HEK293 (cell line): ENCODE measurements around the gene SPEM2.
A peak's percentile ranks its signal among the peaks of the same experiment; 100 is the strongest.

ENCODE experiments used
- HOXA7 ChIP-seq: sonication (generic); formaldehyde crosslinking; IDR thresholded peaks from 2 replicates; pipeline ENCODE4 v1.8.1; 2022; ENCODE audit warnings: missing genetic modification reagents, borderline replicate concordance
- INSM2 ChIP-seq: fragments of 450-650 bp; formaldehyde crosslinking; IDR thresholded peaks from 2 replicates; pipeline ENCODE4 v1.5.1; 2016; ENCODE audit warnings: missing biosample characterization, missing genetic modification characterization
- MYNN ChIP-seq: fragments of 450-650 bp; formaldehyde crosslinking; IDR thresholded peaks from 2 replicates; pipeline ENCODE4 v1.5.1; 2016; ENCODE audit warnings: missing biosample characterization, missing genetic modification characterization, borderline replicate concordance
- TRIM28 ChIP-seq: IDR thresholded peaks from 2 replicates; pipeline ENCODE4 v1.6.1; 2011; ENCODE audit warnings: low read length, control low read depth, borderline replicate concordance
- ZFP37 ChIP-seq: fragments of 450-650 bp; formaldehyde crosslinking; IDR thresholded peaks from 2 replicates; pipeline ENCODE4 v1.5.1; 2016; ENCODE audit warnings: missing biosample characterization, missing genetic modification characterization
- ZFP41 ChIP-seq: fragments of 450-650 bp; formaldehyde crosslinking; IDR thresholded peaks from 2 replicates; pipeline ENCODE4 v1.5.1; 2016; ENCODE audit warnings: missing biosample characterization, missing genetic modification characterization, borderline replicate concordance
- ZNF146 ChIP-seq: fragments of 450-650 bp; formaldehyde crosslinking; IDR thresholded peaks from 2 replicates; pipeline ENCODE4 v1.5.1; 2016; ENCODE audit warnings: missing biosample characterization, missing genetic modification characterization
- ZNF155 ChIP-seq: fragments of 450-650 bp; formaldehyde crosslinking; IDR thresholded peaks from 2 replicates; pipeline ENCODE4 v1.5.1; 2016; ENCODE audit warnings: missing biosample characterization, missing genetic modification characterization
- ZNF175 ChIP-seq: fragments of 450-650 bp; formaldehyde crosslinking; IDR thresholded peaks from 2 replicates; pipeline ENCODE4 v1.5.1; 2016; ENCODE audit warnings: missing biosample characterization, missing genetic modification characterization
- ZNF341 ChIP-seq: fragments of 450-650 bp; formaldehyde crosslinking; IDR thresholded peaks from 2 replicates; pipeline ENCODE4; 2016; ENCODE audit warnings: low read depth, missing biosample characterization, missing genetic modification characterization
- ZNF561 ChIP-seq: fragments of 450-650 bp; IDR thresholded peaks from 2 replicates; pipeline ENCODE4 v1.5.1; 2018; ENCODE audit warnings: missing biosample characterization, missing genetic modification characterization, borderline replicate concordance
- ZNF610 ChIP-seq: fragments of 450-650 bp; formaldehyde crosslinking; IDR thresholded peaks from 2 replicates; pipeline ENCODE4 v1.5.1; 2016; ENCODE audit warnings: missing biosample characterization, missing genetic modification characterization, borderline replicate concordance
- ZNF692 ChIP-seq: fragments of 450-650 bp; formaldehyde crosslinking; IDR thresholded peaks from 2 replicates; pipeline ENCODE4 v1.5.1; 2016; ENCODE audit warnings: missing biosample characterization, missing genetic modification characterization
- ZSCAN18 ChIP-seq: fragments of 450-650 bp; formaldehyde crosslinking; IDR thresholded peaks from 2 replicates; pipeline ENCODE4 v1.5.1; 2016; ENCODE audit warnings: missing biosample characterization, missing genetic modification characterization
- ZSCAN30 ChIP-seq: fragments of 450-650 bp; IDR thresholded peaks from 2 replicates; pipeline ENCODE4 v1.5.1; 2018; ENCODE audit warnings: missing biosample characterization, mild to moderate bottlenecking, missing genetic modification characterization, moderate library complexity
- TF ChIP-seq, protein P1 (sequence below): fragments of 450-650 bp; IDR thresholded peaks from 2 replicates; pipeline ENCODE4 v1.5.1; 2018; ENCODE audit warnings: missing biosample characterization, mild to moderate bottlenecking, missing genetic modification characterization
- TF ChIP-seq, protein P2 (sequence below): fragments of 450-650 bp; formaldehyde crosslinking; IDR thresholded peaks from 2 replicates; pipeline ENCODE4 v1.5.1; 2017; ENCODE audit warnings: missing biosample characterization, missing genetic modification characterization

The SPEM2 gene

DNA sequence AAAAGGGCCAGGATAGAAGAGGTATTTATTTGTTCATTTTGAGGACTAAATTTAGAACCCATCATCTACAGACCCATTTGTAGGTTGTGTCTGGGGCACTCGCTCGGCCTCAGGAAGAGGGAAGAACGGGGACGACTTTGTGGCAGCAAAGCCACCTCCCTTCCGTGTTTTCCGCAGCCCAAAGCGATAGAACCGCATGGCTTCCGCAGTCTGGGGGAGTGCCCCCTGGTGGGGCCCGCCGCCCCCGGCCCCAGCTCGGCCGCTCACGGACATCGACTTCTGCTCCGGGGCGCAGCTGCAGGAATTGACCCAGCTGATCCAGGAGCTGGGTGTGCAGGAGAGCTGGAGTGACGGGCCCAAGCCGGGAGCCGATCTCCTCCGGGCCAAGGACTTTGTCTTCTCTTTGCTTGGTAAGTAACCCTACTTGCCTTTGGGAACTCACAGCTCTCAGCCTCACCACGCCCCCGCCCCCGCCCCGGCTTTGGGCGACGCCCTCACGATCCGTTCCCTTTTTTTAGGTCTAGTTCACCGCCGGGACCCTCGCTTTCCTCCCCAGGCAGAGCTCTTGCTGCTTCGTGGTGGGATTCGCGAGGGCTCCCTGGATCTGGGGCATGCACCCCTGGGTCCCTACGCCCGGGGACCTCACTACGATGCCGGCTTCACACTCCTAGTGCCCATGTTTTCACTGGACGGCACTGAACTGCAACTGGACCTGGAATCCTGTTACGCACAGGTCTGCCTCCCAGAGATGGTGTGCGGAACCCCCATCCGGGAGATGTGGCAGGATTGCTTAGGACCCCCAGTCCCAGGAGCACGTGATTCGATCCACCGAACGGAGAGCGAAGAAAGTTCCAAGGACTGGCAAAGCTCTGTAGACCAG, 10.5 kb downstream of the SPEM2 start (continued):
- no peak for TF ChIP-seq INSM2 (tag by site-specific recombination)
- TF ChIP-seq ZNF561 (tag by site-specific recombination), result no peak; the same call in 1 of the 2 replicates
- peak; percentile 29; the same call in 1 of the 2 replicates for TF ChIP-seq ZNF341 (tag by site-specific recombination)
- TF ChIP-seq HOXA7 (CRISPR knock-in tag), result no peak
- TF ChIP-seq, protein P1, sequence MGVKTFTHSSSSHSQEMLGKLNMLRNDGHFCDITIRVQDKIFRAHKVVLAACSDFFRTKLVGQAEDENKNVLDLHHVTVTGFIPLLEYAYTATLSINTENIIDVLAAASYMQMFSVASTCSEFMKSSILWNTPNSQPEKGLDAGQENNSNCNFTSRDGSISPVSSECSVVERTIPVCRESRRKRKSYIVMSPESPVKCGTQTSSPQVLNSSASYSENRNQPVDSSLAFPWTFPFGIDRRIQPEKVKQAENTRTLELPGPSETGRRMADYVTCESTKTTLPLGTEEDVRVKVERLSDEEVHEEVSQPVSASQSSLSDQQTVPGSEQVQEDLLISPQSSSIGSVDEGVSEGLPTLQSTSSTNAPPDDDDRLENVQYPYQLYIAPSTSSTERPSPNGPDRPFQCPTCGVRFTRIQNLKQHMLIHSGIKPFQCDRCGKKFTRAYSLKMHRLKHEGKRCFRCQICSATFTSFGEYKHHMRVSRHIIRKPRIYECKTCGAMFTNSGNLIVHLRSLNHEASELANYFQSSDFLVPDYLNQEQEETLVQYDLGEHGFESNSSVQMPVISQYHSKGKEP (tag by site-specific recombination), result no peak
- TF ChIP-seq ZSCAN18 (tag by site-specific recombination), result no peak
- TF ChIP-seq, protein P2, sequence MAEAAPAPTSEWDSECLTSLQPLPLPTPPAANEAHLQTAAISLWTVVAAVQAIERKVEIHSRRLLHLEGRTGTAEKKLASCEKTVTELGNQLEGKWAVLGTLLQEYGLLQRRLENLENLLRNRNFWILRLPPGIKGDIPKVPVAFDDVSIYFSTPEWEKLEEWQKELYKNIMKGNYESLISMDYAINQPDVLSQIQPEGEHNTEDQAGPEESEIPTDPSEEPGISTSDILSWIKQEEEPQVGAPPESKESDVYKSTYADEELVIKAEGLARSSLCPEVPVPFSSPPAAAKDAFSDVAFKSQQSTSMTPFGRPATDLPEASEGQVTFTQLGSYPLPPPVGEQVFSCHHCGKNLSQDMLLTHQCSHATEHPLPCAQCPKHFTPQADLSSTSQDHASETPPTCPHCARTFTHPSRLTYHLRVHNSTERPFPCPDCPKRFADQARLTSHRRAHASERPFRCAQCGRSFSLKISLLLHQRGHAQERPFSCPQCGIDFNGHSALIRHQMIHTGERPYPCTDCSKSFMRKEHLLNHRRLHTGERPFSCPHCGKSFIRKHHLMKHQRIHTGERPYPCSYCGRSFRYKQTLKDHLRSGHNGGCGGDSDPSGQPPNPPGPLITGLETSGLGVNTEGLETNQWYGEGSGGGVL, result no peak
- no peak for TF ChIP-seq ZNF155
- no peak for TF ChIP-seq TRIM28
- no peak for TF ChIP-seq MYNN (tag by site-specific recombination)
- TF ChIP-seq ZNF692 (tag by site-specific recombination), result peak; percentile 89
- TF ChIP-seq ZNF610 (tag by site-specific recombination), result no peak; the same call in 1 of the 2 replicates
- TF ChIP-seq ZFP41 (tag by site-specific recombination), result no peak
- no peak for TF ChIP-seq ZSCAN30
- no peak for TF ChIP-seq ZNF146 (tag by site-specific recombination)
- no peak for TF ChIP-seq ZNF175 (tag by site-specific recombination)
- TF ChIP-seq ZFP37 (tag by site-specific recombination), result no peak
